GM12892 (cell line): ENCODE measurements around the gene KHSRP.

Experiments used
- POLR2A ChIP-seq: IDR thresholded peaks from 2 replicates; pipeline ENCODE4 v1.6.1; 2011; ENCODE audit warnings: low read depth, low read length, control low read depth
- POLR2AphosphoS5 ChIP-seq: IDR thresholded peaks from 2 replicates; pipeline ENCODE4 v1.6.1; 2011; ENCODE audit warnings: low read depth, low read length, control low read depth
- TAF1 ChIP-seq: IDR thresholded peaks from 2 replicates; pipeline ENCODE4 v1.6.1; 2011; ENCODE audit warnings: low read depth, mild to moderate bottlenecking, control low read depth, low read length, borderline replicate concordance

GRCh38 chr19:6458695-6459261, 34.2 kb upstream of the KHSRP start:
- no peak for TF ChIP-seq POLR2A
- no peak for TF ChIP-seq POLR2AphosphoS5
- no peak for TF ChIP-seq TAF1
